HG03354 (cell line): ENCODE measurements around the gene PXN.

Source experiments
- ATAC-seq: cut with Tn5 transposase; IDR thresholded peaks from one replicate; pipeline ENCODE4 v1.9.1; 2021; ENCODE audit warnings: mild to moderate bottlenecking; ENCODE audit not compliant: unreplicated experiment, poor library complexity, severe bottlenecking

Gene PXN

DNA sequence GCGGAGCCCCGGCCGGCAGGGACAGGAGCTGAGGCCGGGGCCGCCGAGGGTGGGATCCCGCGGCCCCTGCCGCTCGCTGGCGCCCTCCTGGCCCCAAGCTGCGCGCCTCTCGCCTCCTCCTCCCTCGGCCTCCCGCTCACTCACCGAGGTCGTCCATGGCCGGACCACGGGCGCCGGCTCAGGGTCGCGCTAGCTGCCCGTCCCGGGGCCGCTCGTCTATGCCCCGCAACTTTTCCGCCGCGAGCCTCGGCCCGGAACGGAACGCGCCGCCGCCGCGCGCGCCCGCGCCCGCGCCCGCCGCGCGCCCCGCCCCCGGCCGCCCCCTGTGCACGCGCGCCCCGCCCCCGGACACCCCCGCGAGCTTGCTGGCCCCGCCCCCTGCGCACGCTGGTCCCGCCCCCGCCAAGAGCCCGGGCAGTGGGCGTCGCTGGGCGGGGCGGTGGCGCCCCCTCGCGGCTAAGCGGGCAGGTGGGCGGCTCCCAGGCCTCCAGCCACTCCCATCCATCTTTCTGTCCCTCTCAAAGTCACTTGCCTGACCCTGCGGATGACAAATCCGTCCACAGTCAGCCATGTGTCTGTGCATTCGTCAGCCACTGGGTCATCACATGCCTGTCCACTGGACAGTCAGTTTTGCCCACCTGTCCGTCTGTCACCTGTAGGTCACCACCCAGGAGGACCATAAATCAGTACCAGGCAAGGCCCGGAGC is at the start of gene PXN:
Gene PXN (minus strand): TSS at position 258 of the 707 bp plus-strand sequence. CDS start 101 bp downstream, at position 157.
- ATAC-seq: peak; percentile 89

DNA sequence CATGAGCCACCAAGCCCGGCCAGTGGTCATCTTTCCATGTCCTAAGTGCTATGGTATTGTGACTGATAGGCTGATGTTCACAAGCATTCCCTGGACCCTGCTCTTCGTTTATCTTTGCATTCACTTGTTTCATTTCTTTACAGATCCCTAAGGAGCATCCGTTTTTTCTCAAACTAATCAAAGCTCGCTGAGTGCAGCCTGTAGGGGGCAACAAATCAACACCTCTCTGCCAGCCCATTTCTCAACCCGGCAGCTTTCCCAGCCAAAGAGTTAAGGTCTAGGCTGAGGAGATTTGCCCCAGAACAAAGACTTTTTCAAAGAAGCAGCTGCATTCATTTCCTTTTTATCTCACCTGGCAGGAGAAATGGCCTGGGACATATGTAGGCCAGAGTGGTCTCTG is 48.7 kb upstream of the PXN start:
- ATAC-seq: no peak

- ATAC-seq: peak; percentile 93
Measured at GRCh38 chr12:120301962-120302815, 36.7 kb upstream of the PXN start, which contains the start of gene SIRT4. TSS of gene SIRT4 (plus strand) at chr12:120302321. CDS start at chr12:120303562, 1,241 bp downstream.

DNA sequence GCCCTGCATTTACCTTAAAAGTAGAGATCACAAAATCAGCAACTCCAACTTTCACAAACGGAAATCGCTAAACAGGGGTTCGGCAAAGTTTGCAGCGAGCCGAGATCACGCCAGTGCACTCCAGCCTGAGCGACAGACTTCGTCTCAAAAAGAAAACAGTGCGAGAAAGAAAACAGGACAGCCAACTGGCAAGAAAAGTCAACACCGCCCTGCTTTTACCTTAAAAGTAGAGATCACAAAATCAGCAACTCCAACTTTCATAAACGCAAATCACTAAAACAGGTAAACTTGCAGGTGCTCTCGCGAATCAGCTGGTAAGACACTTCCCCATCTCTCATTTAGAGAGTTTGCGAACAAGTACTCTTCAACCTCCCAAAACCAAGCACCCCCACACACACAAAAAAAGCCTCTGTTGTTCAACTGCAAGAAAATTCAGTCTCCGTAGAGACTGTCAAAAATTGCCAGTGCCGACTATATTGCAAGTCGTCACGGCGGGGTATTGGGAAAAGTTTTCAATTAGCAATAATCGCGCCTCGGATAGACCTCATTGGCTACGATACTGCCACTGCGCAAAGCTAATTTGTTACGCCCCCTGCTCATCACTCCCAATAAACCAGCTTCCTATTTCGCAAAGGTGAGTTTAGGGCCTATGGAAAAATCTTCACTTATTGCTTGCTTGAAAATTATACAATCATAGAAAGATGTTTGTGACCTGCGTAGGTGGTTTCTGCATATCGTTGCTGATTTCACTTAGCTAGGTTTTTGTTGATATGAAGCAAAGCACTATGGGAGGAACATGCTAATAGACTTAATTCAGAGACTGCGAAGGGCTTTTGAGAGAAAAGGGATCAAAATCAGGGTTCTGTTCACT is 27.4 kb upstream of the PXN start, which contains the start of gene RNU4-1:
Gene RNU4-1 (minus strand): TSS at position 577 of the 871 bp plus-strand sequence.
- peak; percentile 52 for ATAC-seq

DNA sequence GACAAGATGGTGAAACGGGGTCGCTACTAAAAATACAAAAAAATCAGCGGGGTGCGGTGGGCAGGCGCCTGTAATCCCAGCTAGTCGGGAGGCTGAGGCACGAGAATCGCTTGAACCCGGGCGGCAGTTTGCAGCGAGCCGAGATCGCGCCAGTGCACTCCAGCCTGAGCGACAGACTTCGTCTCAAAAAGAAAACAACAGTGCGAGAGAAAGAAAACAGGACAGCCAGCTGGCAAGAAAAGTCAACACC is 26.8 kb upstream of the PXN start:
- peak; percentile 17 for ATAC-seq

- ATAC-seq: no peak
Measured at GRCh38 chr12:120290609-120291305, 25.2 kb upstream of the PXN start.

- no peak for ATAC-seq
Measured at GRCh38 chr12:120287491-120287890, 22.0 kb upstream of the PXN start.

DNA sequence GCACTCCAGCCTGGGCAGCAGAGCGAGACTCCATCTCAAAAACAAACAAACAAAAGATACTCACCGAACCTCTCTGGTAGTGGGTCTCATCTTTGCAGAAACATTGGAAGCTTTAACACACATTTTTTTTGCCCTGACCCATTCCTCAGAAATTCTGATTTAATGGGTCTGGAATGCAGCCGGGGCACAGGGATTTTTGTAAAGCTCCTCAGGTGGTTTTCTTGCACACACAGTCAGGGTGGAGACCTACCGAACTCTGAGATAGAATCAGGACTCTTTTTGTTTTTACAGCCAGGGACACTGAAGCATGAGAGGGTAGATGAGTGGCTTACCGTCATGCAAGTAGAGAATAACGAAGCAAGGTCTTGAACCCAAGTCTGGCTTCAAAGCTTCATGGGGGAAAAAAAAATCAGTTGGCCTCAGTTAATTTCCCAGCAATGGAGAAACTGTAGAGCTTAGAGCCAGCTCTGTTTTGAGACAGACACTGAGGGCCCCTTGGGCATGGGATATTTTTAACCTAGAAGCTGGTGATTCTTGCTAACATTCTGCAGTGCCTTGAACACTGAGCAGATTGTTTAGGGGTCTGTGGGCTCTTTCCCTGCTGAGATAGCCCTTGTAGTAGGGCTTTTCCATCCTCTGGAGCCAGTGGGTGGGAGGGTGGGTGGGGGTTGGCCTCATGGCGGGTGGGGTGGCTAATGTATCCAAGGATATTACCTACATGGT is 21.4 kb upstream of the PXN start:
- no peak for ATAC-seq

GRCh38 chr12:120284381-120284780 is 18.9 kb upstream of the PXN start:
- no peak for ATAC-seq

DNA sequence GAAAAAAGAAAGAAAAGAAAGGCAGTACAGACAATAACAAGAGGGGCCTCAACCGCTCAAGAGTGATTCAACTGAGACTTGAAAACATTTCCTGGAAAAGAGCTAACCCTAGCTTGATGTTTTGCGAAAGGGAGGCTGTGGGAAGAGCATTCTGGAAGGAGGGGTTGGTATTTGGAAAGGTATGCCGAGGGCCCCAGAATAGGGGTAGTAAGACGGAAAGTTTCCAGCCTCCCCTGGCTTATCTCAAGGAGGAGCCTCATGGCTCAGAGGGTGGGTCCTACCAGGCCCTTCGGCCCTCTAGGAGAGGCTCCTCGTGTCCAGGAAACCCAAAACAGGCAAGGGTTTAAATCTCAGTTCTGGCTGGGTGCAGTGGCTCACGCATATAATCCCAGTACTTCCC is 17.8 kb upstream of the PXN start:
- no peak for ATAC-seq

GRCh38 chr12:120278137-120279069 is 12.9 kb upstream of the PXN start:
- no peak for ATAC-seq

DNA sequence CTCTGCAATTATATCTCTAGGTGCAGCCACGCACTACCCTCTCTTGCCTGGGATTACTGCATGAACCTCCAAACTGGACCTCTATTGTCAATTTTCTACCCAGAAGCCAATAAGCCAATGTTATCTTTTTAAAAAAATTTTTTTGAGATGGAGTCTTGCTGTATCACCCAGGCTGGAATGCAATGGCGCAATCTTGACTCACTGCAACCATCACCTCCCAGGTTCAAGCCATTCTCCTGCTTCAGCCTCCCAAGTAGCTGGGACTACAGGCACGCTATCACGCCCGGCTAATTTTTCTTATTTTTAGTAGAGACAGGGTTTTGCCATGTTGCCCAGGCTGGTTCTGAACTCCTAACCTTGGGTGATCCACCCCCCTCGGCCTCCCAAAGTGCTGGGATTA is 11.2 kb upstream of the PXN start:
- no peak for ATAC-seq

GRCh38 chr12:120267736-120268135 is 2.2 kb upstream of the PXN start:
- no peak for ATAC-seq

DNA sequence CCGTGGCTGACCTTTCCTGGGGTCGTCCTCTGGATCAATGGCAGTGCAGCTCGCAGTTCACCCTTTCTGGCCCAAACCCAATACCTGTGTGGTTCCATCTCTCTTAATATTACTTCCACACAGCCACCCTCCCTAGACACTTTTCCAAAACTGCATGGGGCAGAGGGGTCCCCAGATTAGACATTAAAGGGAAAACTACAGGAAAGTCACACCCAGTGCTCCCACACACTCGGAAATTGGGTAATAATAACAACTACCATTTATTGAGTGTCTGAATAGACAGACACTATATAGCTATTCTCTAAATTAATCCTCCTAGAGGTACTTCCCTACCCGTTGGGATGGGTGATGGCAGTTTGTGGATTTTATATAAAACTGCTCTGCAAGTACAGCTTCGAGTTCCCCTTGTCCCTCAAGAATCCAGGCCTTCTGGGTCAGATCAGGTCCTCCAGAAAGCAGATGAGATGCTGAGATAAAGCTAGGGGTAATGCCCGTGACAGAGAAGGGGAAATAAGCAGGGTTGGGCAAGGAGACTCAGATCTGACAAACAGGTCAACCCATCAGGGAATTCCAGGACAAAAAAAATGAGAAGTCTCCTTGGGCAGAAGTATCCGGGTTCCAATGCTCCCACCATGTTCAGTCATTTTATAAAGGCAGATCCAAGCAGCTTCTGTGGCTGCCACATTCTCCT is 795 bp upstream of the PXN start:
- ATAC-seq: no peak

DNA sequence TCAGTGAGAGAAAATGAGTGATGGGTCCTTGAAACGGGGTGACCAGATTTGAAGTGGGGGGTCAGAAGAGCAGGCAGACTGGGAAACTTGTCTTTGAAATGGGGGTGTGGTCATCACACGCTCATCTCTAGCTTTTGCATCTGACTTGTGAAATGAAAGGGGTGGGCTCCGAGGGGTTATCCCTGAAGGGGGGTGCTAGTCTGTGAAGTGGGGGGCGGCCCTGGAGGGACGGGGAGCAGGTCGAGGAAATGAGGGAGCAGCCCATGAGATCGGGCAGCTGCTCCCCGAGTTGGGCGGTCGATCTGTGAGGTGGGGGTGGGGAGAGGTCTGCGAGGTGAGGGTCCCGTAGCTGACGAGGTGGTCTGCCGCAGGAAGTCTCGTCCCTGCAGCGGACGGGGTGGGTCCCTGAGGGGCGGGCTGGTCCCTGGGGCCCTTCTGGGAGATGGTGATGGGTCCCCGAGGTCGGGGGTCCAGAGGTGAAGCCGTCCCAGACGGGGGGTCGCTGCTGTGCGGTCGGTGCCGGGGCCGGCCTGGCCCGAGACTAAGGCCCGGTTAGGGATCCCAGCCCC is 542 bp downstream of the PXN start:
- peak; percentile 28 for ATAC-seq

DNA sequence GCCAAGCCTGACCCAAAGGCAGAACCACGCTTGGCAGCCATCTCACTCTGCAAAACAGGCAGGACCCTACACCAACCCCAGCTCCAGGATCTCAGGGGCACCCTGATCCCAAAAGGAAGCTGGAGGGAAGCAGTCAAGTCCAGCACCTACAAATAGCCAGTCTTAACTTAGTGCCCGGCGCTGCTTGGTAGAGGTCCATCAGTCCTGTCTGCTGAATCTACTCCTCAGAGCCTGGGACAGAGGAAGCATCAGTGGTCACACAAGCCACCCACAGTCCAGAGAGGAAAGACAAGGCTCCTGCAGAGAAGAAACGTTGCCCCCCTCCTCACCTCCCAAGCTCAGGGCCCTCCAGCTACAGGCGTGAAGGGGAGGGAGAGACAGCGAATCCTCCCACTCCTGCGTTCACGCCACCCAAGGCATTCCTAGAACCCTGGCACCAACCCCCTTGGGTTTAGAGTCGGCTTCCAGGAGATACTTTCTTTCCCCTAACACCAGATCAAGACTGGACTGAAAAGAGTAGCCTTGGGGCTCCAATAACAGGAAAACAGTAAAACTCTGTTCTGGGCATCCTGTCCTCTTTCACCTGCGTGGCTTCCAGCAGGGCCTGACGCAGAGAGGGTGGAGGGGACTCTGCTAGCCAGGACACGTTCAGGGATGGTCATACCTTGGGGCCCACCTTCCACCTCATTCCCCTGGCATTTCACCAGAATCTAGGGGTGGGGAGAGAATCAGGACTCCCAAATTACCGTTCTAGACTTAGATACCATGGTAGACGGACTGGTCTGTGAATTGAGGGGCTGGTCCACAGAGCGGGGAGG is 1.2 kb downstream of the PXN start:
- no peak for ATAC-seq
